MM.1S (cell line): ENCODE results near the gene PCDHGA5.
"Not testable (repeated sequence)": the region's sequence is repeated elsewhere in the genome, so short reads cannot be mapped to it uniquely, and the experiment has no call there.

Source experiments
- DNase-seq: peaks from one replicate; pipeline ENCODE4 v3.0.0-alpha.2; 2015
- H2AFZ ChIP-seq: fragments of 300-600 bp; sonication (generic); 2 replicates; pipeline ENCODE4 v1.6.0; 2016; ENCODE audit warnings: antibody characterized with exemption, low read length
- H3F3A ChIP-seq: fragments of 300-600 bp; sonication (generic); 2 replicates; pipeline ENCODE4 v1.6.1; 2016; ENCODE audit warnings: mild to moderate bottlenecking, antibody characterized with exemption, low read length, moderate library complexity, mixed read lengths; ENCODE audit not compliant: insufficient read depth
- H3K27ac ChIP-seq: fragments of 300-600 bp; sonication (generic); 2 replicates; pipeline ENCODE4 v1.5.1; 2016; ENCODE audit warnings: mild to moderate bottlenecking, low read length
- H3K27me3 ChIP-seq: fragments of 300-600 bp; sonication (generic); replicated peaks from 2 replicates; pipeline ENCODE4 v1.6.0; 2016; ENCODE audit warnings: low read length; ENCODE audit not compliant: insufficient read depth
- H3K36me3 ChIP-seq: fragments of 300-600 bp; sonication (generic); replicated peaks from 2 replicates; pipeline ENCODE4 v1.6.1; 2016; ENCODE audit warnings: mild to moderate bottlenecking, low read length, mixed read lengths; ENCODE audit not compliant: insufficient read depth
- H3K4me1 ChIP-seq: fragments of 300-600 bp; sonication (generic); 2 replicates; pipeline ENCODE4 v1.6.1; 2016; ENCODE audit warnings: low read length, mixed read lengths
- H3K4me2 ChIP-seq: fragments of 300-600 bp; sonication (generic); 2 replicates; pipeline ENCODE4 v1.6.0; 2016; ENCODE audit warnings: low read depth, low read length
- H3K4me3 ChIP-seq: fragments of 300-600 bp; sonication (generic); 2 replicates; pipeline ENCODE4 v1.5.1; 2016; ENCODE audit warnings: low read length, mixed read lengths
- H3K79me2 ChIP-seq: fragments of 300-600 bp; sonication (generic); 2 replicates; pipeline ENCODE4 v1.6.1; 2016; ENCODE audit warnings: mixed run types, low read length, mixed read lengths
- H3K9ac ChIP-seq: fragments of 300-600 bp; sonication (generic); 2 replicates; pipeline ENCODE4 v1.6.1; 2016; ENCODE audit warnings: low read length, mixed read lengths
- H3K9me2 ChIP-seq: fragments of 300-600 bp; sonication (generic); replicated peaks from 2 replicates; pipeline ENCODE4 v1.6.1; 2016; ENCODE audit warnings: mild to moderate bottlenecking, low read length, mixed read lengths; ENCODE audit not compliant: insufficient read depth
- H3K9me3 ChIP-seq: fragments of 300-600 bp; sonication (generic); replicated peaks from 2 replicates; pipeline ENCODE4 v1.6.1; 2016; ENCODE audit warnings: mild to moderate bottlenecking, low read length, mixed read lengths; ENCODE audit not compliant: insufficient read depth
- H4K20me1 ChIP-seq: fragments of 300-600 bp; sonication (generic); 2 replicates; pipeline ENCODE4 v1.6.1; 2016; ENCODE audit warnings: mild to moderate bottlenecking, low read length, moderate library complexity, mixed read lengths; ENCODE audit not compliant: insufficient read depth
- EZH2 ChIP-seq: fragments of 300-600 bp; sonication (generic); optimal IDR thresholded peaks from 2 replicates; pipeline ENCODE3; 2017; ENCODE audit warnings: low read depth, mild to moderate bottlenecking, antibody characterized with exemption, low read length, mixed read lengths
- EZH2phosphoT487 ChIP-seq: fragments of 300-600 bp; sonication (generic); IDR thresholded peaks from 2 replicates; pipeline ENCODE4 v1.6.1; 2018; ENCODE audit warnings: antibody characterized with exemption, low read length
- TF ChIP-seq, protein P1 (sequence below): fragments of 300-600 bp; sonication (generic); IDR thresholded peaks from 2 replicates; pipeline ENCODE4 v1.5.1; 2016; ENCODE audit warnings: antibody characterized with exemption, low read length, mixed read lengths

PCDHGA5 gene

DNA sequence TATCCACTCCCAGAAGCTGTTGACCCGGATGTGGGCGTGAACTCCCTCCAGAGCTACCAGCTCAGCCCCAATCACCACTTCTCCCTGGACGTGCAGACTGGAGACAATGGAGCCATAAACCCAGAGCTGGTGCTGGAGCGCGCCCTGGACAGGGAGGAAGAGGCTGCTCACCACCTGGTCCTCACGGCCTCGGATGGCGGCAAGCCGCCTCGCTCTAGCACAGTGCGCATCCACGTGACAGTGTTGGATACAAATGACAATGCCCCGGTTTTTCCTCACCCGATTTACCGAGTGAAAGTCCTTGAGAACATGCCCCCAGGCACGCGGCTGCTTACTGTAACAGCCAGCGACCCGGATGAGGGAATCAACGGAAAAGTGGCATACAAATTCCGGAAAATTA, 29.3 kb downstream of the PCDHGA5 start:
- Histone ChIP-seq H3F3A (no peaks in the 10 kb centered on the region), H3K79me2 (no peaks in the 10 kb centered on the region), H3K27ac (no peak overlapping the region), H3K4me3 (no peak overlapping the region), H4K20me1 (no peaks in the 10 kb centered on the region), H3K4me1 (no peaks in the 10 kb centered on the region), H3K4me2 (no peak overlapping the region), H3K36me3 (no peaks in the 10 kb centered on the region), H3K27me3 (0 out of 2 replicates have a peak, but pooled peaks cover 5% of the 10 kb centered on the region), H3K9me2 (no peaks in the 10 kb centered on the region), H3K9ac (no peak overlapping the region), H3K9me3 (no peaks in the 10 kb centered on the region), H2AFZ (no peak overlapping the region)
- no peak for DNase-seq
- TF ChIP-seq, protein P1, sequence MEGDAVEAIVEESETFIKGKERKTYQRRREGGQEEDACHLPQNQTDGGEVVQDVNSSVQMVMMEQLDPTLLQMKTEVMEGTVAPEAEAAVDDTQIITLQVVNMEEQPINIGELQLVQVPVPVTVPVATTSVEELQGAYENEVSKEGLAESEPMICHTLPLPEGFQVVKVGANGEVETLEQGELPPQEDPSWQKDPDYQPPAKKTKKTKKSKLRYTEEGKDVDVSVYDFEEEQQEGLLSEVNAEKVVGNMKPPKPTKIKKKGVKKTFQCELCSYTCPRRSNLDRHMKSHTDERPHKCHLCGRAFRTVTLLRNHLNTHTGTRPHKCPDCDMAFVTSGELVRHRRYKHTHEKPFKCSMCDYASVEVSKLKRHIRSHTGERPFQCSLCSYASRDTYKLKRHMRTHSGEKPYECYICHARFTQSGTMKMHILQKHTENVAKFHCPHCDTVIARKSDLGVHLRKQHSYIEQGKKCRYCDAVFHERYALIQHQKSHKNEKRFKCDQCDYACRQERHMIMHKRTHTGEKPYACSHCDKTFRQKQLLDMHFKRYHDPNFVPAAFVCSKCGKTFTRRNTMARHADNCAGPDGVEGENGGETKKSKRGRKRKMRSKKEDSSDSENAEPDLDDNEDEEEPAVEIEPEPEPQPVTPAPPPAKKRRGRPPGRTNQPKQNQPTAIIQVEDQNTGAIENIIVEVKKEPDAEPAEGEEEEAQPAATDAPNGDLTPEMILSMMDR = no peak

DNA sequence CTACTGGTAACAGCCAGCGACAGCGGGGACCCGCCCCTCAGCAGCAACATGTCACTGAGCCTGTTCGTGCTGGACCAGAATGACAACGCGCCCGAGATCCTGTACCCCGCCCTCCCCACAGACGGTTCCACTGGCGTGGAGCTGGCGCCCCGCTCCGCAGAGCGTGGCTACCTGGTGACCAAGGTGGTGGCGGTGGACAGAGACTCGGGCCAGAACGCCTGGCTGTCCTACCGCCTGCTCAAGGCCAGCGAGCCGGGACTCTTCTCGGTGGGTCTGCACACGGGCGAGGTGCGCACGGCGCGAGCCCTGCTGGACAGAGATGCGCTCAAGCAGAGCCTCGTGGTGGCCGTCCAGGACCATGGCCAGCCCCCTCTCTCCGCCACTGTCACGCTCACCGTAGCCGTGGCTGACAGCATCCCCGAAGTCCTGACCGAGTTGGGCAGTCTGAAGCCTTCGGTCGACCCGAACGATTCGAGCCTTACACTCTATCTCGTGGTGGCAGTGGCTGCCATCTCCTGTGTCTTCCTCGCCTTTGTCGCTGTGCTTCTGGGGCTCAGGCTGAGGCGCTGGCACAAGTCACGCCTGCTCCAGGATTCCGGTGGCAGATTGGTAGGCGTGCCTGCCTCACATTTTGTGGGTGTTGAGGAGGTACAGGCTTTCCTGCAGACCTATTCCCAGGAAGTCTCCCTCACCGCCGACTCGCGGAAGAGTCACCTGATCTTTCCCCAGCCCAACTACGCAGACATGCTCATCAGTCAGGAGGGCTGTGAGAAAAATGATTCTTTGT, 30.6 kb downstream of the PCDHGA5 start:
- not testable (repeated sequence) for H3F3A ChIP-seq, H3K9me3 ChIP-seq, H3K79me2 ChIP-seq, H4K20me1 ChIP-seq, H3K4me3 ChIP-seq, H3K27me3 ChIP-seq, DNase-seq, H3K36me3 ChIP-seq, H3K9ac ChIP-seq, H3K9me2 ChIP-seq, H3K4me1 ChIP-seq, H3K4me2 ChIP-seq, H2AFZ ChIP-seq, H3K27ac ChIP-seq

DNA sequence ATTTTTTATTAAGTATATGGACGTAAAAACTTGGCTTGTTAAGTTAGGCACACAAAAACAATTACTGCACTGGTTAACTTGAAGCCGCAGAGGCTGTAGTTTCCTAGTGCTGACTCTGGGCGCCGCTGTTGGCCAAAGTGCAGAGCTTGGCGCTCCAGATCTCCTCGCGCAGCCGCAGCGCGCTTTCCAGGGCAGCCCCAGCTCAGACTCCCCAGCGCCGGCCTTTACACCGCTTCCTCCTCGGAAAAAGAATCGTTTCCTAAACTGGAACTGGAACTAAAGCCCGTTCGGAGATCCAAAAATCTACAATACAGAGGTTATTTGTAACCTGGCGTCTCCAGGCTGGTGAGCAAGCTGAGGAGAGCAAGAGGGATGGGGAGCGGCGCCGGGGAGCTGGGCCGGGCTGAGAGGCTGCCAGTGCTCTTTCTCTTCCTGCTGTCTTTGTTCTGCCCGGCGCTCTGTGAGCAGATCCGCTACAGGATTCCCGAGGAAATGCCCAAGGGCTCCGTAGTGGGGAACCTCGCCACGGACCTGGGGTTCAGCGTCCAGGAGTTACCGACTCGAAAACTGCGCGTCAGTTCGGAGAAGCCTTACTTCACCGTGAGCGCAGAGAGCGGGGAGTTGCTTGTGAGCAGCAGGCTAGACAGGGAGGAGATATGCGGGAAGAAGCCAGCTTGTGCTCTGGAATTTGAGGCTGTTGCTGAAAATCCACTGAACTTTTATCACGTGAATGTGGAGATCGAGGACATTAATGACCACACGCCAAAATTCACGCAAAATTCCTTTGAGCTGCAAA, 34.0 kb downstream of the PCDHGA5 start, which contains the start of gene PCDHGB5:
Gene PCDHGB5, plus strand, starts transcription at position 192 of the 796 bp plus-strand sequence. Its CDS starts 181 bp downstream, at position 373.
- H3K9ac ChIP-seq, H3K9me3 ChIP-seq, H3F3A ChIP-seq, H3K4me2 ChIP-seq, H3K4me3 ChIP-seq, H3K79me2 ChIP-seq, H3K27me3 ChIP-seq, H3K9me2 ChIP-seq, H2AFZ ChIP-seq, H4K20me1 ChIP-seq, H3K36me3 ChIP-seq, H3K27ac ChIP-seq, H3K4me1 ChIP-seq: not testable (repeated sequence)
- TF ChIP-seq, protein P1 = peak; percentile 49
- peak; percentile 48 for DNase-seq

DNA sequence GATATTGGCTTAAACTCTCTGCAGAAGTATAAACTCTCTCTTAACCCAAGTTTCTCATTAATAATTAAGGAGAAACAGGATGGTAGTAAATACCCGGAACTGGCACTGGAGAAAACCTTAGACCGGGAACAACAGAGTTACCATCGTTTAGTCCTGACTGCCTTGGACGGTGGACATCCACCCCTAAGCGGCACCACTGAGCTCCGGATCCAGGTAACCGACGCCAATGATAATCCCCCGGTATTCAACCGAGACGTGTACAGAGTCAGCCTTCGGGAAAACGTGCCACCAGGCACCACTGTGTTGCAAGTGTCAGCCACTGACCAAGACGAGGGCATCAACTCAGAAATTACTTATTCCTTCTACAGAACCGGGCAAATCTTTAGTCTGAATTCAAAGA, 34.6 kb downstream of the PCDHGA5 start:
- Histone ChIP-seq H3K4me2 (no peak overlapping the region), H3K36me3 (no peaks in the 10 kb centered on the region), H3K79me2 (no peaks in the 10 kb centered on the region), H4K20me1 (no peaks in the 10 kb centered on the region), H3K4me3 (no peak overlapping the region), H3K9me2 (no peaks in the 10 kb centered on the region), H2AFZ (no peak overlapping the region), H3K9ac (no peak overlapping the region), H3K9me3 (no peaks in the 10 kb centered on the region), H3K27ac (no peak overlapping the region), H3K4me1 (no peaks in the 10 kb centered on the region), H3F3A (no peaks in the 10 kb centered on the region), H3K27me3 (peaks cover 10% of the 10 kb centered on the region; the same call in 1 of the 2 replicates)
- DNase-seq = no peak
- TF ChIP-seq, protein P1 = no peak
- no peak for TF ChIP-seq EZH2
- TF ChIP-seq EZH2phosphoT487 = no peak
